Stimulated activated CD4-positive, alpha-beta T cell treated with anti-CD3 and anti-CD28 coated beads, TNF-alpha, amount 100 ng/mL, for 1 hour (primary cell): Measurements from ENCODE around the gene ETV7.
A peak's percentile ranks its signal among the peaks of the same experiment; 100 is the strongest.
"Not testable (repeated sequence)": the region's sequence is repeated elsewhere in the genome, so short reads cannot be mapped to it uniquely, and the experiment has no call there.

ENCODE experiments used
- DNase-seq, 3 donors: peaks; one replicate each; pipeline ENCODE4 v3.0.0-alpha.2; 2020; ENCODE audit warnings: low read depth in 3 of 3, low spot score in 1 of 3

ETV7 gene

GRCh38 chr6:36387440-36388303, at the start of gene ETV7:
ETV7 (minus strand) TSS chr6:36387669; CDS start chr6:36387541, 128 bp downstream.
- no peak for DNase-seq

- no peak for DNase-seq
These were observed 49.0 kb upstream of the ETV7 start for GRCh38 chr6:36436466-36436865.

- no peak for DNase-seq
These were observed 44.7 kb upstream of the ETV7 start for GRCh38 chr6:36432151-36432671.

- no peak for DNase-seq
These were observed 43.7 kb upstream of the ETV7 start for GRCh38 chr6:36431197-36431596.

- DNase-seq: no peak
These were observed 42.9 kb upstream of the ETV7 start for GRCh38 chr6:36430351-36430750.

GRCh38 chr6:36428911-36429310, 41.4 kb upstream of the ETV7 start:
- no peak for DNase-seq

GRCh38 chr6:36426622-36427021, 39.2 kb upstream of the ETV7 start:
- no peak for DNase-seq

- DNase-seq: peak; percentile 91 to 95 (median 93)
These were observed 35.8 kb upstream of the ETV7 start for GRCh38 chr6:36423101-36423824.

GRCh38 chr6:36422714-36423100, 35.2 kb upstream of the ETV7 start:
- no peak for DNase-seq

GRCh38 chr6:36419310-36419709, 31.8 kb upstream of the ETV7 start:
- DNase-seq: no peak

- DNase-seq: no peak
These were observed 31.1 kb upstream of the ETV7 start for GRCh38 chr6:36418558-36418957.

GRCh38 chr6:36414481-36414880, 27.0 kb upstream of the ETV7 start:
- DNase-seq: no peak

- DNase-seq: no peak
These were observed 26.3 kb upstream of the ETV7 start for GRCh38 chr6:36413489-36414480.

- not testable (repeated sequence) for DNase-seq
These were observed 22.2 kb upstream of the ETV7 start for GRCh38 chr6:36409718-36410117.

GRCh38 chr6:36404164-36404563, 16.7 kb upstream of the ETV7 start:
- no peak for DNase-seq

GRCh38 chr6:36402481-36402880, 15.0 kb upstream of the ETV7 start:
- DNase-seq: no peak

- no peak for DNase-seq
These were observed 12.5 kb upstream of the ETV7 start for GRCh38 chr6:36399970-36400369.

GRCh38 chr6:36392621-36393020, 5.2 kb upstream of the ETV7 start:
- no peak for DNase-seq

- no peak for DNase-seq
These were observed 1.9 kb upstream of the ETV7 start for GRCh38 chr6:36389353-36389752.

GRCh38 chr6:36386495-36387439, 702 bp downstream of the ETV7 start:
- no peak for DNase-seq
